CD4-positive, alpha-beta T cell treated with Interleukin-6 for 4 hours (primary cell): Measurements from ENCODE around the gene TMEM208.

Experiments used
- DNase-seq: peaks from one replicate; pipeline ENCODE4 v3.0.0-alpha.2; 2020; ENCODE audit warnings: mixed read lengths

The TMEM208 gene

DNA sequence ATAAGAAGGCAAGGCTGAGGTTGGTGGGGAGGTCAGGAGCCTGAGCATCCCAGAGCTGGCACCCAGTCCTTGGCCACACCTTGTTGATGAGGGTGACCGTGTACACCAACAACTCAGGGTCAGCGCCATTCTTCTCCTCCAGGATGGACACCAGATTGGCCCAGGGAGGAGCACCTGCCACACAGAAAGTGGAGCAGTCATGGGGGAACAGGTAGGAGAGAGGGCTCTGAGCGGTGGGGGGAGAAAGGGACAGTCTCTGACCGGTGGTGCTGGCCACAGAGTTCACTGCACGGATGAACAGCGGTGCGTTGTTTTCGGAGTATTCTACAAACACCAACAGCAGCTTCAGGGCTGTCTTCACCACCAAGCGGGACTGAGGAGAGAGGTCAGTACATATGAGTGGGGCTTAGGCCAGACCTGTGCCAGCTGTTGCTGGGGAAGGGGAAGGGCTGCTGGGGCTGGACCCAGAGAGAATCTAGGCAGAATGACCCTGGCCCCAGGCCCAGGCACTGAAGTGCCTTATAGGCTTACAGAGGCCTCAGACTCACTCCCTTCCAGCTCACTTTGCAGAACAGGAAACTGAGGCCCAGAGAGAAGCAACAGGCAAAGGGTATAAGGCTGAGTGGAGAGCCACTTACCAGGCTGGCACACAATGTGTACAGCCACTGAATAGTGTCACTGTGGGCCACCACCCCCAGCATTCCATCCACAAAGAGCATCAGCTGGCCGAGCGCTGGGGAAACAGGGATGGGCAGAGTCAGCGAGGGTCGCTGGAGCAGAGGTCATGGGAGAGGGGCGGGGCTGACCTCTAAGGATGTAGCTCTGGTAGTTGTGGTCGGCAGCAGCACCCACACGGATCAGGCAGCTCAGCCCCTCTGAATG lies 10.7 kb downstream of the TMEM208 start:
- no peak for DNase-seq

DNA sequence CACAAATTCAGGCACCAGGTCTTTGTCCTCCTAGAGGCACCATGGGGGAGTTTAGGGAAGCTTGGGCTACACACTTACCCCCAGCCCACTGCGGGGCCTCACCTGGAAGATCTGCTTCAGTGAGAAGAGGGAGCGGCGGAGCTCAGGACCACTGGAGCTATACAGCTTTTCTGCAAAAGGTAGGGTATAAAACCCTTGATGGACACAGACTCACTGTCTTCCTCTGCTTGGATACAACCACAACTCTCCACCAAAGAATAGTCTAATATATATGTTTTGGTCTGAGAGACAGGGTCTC lies 11.3 kb downstream of the TMEM208 start:
- DNase-seq = no peak

DNA sequence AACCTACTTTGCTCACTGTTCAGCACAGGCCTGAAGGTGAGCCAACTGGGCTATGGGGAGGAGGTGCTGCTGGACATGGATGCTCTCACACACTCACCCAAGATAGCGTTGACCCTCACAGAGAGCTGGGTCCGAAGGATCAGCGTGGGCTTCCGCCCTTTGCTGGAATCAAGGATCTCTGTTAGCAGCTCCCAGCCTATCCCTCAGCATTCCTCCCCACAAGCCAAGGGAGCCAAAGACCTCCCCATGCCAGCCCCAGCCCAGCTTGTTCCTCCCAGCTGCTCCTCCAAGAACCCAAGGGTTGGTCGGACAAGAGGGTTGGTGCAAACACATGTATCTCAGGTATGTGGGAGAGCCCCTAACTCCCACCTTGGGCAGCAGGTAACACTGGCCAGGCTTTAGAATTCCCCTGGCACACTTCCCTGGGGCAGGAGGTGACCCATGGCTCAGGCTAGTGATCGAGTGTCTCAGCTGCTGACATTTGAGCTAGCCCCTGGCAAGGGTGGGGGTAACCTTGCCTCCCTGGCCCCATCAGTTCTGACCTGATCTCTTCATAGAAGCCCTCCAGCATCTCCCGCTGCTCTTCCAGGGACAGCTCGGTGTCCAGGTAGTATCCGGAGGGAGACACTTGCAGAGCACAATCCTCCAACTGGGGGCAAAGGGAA lies 12.0 kb downstream of the TMEM208 start:
- no peak for DNase-seq

DNA sequence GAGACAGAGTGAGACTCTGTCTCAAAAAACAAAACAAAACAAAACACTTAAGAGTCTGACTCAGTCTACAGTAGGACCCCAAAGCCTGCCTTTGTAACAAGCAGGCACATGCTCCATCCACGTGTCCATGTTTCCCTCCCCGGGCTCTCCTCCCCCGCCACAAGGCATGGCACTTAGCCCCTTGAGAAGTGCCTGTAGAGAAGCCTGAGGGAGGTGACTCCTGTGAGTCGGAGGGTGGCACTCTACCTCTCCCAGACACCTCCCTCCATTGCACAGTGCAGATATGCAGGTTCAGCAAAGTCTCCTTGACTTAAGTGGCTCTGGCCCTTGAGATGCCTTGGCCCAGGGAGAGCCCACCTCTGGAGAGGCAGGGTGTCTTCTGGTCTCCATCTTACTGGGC lies 13.6 kb downstream of the TMEM208 start:
- no peak for DNase-seq

DNA sequence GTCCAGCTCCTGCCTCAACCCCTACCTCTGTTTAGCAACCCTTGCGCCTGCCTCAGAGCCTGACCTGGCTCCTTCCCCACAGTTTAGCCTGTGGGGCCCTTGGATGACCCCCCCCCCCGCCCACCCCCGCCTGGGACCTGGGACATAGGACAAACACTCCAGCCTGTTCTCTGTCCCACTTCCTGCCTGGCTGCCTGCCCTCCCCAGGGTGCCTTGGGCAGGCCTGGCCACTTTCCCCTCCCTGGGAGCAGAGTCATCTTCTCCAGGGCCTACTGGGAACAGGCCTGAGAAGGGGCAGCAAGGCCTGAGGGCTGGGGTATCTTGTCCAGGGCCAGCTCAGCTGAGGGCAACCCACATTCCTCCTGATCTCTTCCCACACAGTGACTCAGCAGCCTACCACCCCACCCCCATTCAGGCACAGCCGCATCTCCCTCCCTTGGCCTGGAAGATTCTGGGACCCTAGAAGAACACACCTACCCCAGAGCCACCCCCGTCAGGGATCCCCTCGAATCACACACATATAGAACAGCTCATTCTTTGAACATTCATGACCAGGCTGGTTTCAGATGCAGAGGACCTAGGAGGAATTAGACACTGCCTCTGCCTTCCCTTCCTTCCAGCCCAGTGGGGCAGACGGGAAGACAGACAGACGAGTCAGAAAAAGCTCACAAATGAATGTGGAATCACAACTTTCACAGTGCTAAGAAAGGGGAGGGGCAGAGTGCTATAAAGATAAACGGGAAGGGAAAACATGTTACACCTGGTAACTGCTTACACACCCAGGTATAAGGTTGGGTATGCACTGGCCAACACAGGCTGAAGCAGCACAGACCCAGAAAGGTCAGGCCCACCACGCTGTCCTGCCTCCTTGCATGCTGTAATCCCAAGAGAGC lies 14.3 kb downstream of the TMEM208 start:
- DNase-seq = no peak

DNA sequence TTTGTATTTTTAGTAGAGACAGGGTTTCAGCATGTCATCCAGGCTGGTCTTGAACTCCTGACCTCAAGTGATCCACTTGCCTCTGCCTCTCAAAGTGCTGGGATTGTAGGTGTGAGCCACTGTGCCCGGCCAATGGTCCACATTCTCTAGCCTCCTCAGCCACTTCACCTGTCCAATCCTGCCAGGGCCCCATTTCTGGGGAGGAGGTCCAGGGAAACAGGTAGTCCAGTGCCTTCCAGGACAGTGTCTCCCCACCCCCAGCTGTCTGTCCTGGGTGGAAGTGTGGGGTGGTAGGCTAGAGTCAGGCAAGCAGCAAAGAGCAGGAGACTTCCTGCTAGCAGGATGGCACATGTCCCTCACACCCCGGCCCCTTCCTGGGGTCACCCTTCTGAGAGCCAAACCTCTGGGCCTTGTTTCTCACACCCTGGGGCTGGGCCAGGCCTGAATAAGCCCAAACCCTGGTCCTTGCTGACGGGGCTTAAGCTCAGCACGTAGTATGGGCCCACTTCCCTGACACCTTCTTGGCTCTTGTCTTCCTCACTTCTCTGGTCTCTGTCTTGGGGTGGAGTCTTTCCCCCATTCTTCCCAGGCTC lies 15.3 kb downstream of the TMEM208 start:
- no peak for DNase-seq

DNA sequence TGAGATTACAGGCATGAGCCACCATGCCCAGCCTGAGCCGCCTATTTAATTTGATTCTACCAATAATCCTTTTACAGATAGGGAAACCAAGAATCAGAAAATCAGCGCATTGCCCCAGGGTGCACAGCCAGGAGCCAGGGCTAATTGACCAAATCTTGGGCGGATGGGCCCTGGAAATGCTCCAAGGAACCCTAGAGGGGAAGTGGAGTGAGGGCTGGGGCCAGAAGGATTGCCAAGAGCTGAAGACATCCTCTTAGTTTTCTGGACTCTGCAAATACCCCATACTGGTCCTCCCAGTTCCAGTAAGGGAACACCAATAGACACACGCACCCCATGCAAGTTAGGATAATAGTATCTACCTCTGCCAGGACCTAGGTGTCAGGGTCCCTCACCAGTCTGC lies 16.6 kb downstream of the TMEM208 start:
- DNase-seq = no peak

DNA sequence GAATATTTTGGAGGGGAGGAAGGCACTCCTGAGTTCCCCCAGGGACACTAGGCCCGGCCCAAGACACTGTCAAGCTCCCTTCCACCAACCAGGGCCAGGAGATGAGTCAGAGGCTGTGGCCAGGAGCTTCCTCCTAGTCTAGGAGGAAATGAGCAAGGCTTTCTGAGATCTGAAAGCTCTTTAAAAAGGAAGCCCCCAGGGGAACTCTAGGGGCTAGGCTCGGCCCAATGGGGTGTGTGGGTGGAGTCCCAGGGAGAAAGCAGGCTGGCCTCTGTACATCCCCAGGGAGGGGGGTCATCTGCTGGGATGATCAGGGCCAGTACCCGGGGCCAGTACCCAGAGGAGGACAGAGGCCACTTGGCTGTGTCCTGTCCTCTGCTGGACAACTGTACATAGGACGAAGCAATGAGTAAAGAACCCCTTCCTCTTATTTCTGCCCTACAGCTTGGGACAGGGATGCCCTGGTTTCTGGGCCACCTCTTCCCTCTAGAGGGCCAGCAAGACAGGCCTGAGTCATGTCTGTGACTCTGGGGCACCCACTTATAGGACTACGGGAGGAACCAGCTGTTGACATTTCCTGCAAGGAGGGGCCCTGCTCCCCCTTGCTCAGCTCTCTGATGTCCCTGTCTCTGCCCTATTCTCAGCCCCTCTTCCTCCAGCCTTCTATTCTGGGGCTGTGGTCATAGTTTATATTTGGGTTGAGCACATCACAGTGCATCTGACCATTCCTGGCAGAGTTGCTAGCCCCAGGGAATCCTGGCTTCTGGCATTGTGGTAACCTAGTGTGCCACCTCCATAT lies 17.7 kb downstream of the TMEM208 start:
- DNase-seq = peak; percentile 84

DNA sequence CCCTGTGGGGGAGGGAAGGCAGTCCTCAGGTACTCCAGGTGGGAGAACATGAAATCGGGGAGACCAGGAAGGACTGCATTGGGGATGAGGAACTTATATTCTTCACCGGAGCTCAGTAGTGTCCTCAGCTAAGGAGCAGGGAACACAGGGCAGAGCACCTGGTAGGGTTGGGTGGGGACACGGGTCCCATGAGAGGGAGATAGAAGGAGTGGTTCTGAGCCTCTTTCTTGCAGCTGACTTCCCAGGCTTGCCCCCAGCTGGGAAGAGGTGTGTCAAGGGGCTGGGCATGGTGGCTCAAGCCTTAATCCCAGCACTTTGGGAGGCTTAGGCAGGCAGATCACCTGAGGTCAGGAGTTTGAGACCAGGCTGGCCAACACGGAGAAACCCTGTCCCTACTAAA lies 18.3 kb downstream of the TMEM208 start:
- no peak for DNase-seq

DNA sequence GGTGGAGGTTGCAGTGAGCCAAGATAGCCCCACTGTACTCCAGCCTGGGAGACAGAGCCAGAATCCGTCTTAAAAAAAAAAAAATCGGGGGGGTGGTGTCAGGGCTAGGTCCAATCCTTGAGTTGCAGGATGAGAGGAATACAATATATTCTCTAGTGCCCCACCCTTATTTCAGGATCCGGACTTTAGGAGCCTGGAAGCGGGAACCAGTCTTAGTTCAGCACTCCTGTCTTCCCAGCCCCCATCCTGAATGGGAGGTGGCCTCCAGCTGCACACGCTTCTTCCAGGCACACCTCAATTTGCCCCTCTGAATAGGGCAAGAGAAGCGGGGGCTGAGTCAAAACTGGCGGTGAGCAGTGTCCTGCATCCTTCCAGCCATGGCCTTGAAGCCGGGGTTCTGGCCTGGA lies 18.7 kb downstream of the TMEM208 start:
- no peak for DNase-seq

DNA sequence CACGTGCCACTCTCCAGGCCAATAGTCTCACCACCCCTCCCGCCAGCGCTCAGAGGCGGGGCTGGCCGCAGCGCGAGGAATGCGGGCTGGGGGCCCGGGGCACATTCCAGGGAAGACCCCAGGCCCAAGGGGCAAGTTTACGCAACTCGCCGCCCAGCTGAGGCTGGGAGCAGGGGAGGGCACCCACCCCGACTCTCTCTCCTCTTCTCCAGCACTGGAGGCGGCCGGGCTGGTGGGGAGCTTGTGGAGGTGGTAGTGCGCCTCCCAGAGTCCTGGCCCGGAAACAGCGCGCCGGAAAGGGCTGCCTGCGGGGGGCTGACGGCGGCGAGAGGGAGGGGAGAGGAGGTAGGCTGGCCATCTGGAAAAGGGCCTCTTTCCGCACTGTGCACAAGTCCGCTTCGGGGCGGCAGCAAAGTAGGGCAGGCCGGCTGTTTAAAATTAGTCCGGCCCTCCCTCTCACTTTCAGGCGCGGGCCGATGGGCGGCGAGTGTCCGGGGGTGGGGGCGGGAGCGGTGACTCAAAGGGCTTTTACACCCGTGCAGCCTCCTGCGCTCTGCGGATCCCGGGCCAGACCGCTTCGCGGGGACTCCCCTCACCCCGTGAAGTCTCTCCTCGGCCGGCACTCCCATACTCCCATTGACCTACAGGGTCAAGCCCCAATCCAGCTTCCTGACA lies 19.3 kb downstream of the TMEM208 start:
- peak; percentile 45 for DNase-seq

DNA sequence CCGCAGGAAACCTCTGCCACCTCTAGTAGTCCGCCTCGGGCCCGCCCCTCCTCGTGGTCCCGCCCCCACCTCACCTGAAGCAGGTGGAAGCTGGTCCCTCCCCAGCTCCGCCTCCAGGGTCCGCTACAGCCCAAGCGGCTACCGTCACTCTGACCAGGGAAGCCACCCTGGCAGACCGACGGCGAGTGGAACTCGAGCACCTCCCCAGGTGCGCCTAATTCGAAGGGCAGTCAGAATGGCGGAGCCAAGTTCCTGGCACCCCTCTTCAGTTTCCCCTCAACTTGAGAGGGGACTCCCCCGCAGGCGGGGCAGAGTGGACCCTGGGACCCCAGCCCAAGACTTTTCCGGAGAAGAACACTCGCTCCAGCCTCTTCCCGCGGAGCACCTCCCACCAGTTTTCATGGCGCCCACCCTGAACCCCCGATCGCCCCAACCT lies 19.8 kb downstream of the TMEM208 start:
- DNase-seq = peak; percentile 67

DNA sequence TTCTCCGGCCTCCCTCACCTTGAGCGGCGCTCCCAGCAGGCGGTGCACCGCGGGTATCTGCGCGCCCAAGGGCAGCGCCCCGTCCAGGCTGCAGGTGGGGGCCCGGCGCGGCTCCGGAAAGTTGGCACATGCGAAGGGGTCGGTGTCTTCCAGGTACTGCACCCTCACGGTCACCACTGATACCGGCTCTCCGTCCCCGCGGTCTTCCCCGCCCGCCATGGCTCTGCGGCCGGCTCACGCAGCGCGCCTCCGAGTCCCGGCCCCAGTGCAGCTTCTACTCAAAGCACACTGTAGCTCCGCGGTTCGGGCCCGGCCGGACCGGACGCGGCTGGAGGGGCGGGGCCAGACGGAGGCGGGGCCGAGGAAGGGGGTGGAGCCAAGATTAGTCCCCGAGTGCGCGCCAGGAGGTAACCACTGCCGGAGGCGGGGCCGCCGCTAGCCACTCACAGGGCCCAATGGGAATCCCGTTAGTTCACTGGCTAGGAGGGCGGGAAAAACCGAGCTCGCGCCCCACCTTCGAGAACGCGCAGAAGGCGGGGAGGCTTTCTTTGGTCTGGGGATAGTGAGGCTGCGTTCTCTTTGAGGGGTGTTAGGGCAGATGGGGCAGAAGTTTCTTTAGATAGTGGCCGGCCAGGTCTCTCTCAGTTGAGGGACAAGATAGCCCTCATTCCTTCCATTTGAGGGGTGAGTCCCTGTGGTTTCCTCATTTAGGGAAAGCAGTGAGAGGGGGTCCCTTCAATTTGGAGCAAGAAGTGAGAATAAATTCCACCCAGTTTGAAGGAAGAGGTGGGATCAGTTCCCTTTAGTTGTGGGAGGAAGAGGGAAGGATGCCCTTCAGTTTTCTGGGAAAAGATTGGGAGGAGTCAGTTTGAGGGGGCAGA lies 20.5 kb downstream of the TMEM208 start, which contains the start of gene FHOD1:
FHOD1 (minus strand) TSS at position 290 of the 881 bp plus-strand sequence; CDS start at position 219, 71 bp downstream.
- DNase-seq = peak; percentile 98

DNA sequence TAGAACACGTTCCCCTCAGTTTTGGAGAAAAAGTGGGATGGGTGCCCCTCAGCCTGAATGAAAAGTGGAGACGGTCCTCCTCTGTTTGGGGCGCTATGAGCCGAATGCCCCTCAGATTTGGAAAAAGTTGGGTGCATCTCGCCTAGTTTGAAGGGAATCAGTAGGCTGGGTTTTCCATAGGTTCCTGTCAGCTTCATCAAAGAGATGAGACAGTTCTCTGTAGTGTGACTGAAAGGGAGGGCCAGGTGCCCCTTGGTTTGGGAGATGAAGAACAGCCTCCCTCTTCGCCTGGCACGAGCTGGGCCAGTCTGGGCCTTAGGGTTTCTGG lies 21.1 kb downstream of the TMEM208 start:
- no peak for DNase-seq

DNA sequence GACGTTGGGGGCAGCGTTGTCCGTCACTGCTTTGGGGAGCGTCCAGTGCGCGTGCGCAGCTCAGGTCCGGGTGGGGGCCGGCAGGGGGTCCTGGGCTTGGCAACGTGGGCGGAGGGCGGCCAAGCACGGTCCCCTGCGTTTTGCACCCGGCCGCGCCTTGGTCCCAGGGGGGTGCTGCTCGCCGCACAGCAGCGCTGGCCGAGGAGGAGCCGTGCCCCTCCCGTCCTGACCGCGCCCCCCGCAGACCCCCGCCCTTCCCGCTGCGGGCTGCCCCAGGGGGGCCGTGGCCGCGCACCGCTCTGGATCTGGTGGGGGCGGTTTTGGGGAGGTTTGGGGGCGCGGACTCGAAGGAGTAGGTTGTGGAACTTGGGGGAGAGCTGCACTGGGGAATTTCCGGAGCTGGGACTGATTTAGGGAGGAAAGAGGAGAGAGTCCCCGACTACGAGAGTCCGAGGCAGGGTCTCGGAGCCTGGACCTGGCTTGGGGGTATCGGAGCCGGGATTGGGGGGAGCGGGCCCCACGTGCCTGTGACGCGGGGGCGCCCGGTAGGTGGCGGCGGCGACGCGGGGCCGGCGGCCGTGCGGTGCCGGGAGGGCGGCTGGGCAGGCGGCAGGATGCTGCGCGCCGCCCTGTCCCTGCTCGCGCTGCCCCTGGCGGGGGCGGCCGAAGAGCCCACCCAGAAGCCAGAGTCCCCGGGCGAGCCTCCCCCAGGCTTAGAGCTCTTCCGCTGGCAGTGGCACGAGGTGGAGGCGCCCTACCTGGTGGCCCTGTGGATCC lies 21.7 kb downstream of the TMEM208 start, which contains the start of gene SLC9A5:
SLC9A5 (plus strand) TSS at position 579 of the 777 bp plus-strand sequence; CDS start at position 615, 36 bp downstream.
- peak; percentile 39 for DNase-seq

DNA sequence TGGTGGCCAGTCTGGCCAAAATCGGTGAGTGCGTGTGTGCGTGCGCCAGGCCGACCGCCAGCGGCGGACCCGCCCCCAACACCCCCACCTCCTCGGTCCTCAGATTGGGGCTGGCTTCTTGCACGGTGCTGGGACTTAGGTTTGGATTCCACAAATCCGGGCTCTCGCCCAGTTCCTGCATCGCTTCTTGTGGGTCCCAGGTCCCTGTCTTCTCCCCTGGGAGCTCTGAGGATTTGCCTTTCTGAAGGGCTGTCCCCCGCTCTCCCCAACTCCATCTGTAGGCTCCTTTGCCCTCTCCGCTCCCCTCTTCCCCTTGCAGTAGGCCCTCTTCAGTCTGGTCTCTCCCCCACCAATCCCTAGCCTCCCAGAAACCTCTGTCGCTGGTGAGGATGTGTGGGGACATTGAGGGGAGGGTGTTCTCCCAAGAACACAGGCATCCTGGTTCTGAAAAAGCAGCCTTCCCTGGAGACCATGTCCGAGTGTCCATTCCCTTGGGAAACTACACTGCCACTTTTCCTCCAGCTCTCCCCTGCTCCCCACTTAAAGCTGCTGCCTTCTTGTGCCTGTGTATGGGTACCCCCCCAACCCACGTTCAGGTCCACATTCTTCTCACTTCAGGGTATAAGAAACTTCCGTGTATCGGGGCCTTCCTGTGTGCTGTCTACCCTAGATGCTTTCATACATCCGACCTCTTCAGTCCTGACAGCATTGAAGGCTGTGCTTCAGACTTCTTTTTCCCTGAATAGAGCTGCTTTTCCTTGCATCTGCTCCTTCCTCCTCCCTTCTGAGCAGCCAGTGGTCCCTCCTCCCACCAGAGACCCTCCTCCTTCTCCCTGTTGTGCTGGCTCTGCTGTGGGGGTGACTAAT lies 22.5 kb downstream of the TMEM208 start:
- DNase-seq = no peak

DNA sequence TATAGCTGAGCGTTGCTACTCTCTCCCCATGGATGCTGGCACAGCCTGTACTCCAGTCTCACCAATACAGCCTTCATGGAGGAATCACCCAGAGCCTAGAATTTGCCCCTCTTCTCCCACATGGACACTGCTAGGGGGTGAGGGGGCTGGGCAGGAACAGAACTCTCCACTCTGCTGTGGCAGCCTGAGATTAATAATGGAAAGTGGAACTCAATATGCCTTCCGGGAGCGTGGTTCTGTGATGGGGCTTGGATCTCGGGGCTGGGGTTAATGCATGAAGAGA lies 23.1 kb downstream of the TMEM208 start:
- DNase-seq = no peak

DNA sequence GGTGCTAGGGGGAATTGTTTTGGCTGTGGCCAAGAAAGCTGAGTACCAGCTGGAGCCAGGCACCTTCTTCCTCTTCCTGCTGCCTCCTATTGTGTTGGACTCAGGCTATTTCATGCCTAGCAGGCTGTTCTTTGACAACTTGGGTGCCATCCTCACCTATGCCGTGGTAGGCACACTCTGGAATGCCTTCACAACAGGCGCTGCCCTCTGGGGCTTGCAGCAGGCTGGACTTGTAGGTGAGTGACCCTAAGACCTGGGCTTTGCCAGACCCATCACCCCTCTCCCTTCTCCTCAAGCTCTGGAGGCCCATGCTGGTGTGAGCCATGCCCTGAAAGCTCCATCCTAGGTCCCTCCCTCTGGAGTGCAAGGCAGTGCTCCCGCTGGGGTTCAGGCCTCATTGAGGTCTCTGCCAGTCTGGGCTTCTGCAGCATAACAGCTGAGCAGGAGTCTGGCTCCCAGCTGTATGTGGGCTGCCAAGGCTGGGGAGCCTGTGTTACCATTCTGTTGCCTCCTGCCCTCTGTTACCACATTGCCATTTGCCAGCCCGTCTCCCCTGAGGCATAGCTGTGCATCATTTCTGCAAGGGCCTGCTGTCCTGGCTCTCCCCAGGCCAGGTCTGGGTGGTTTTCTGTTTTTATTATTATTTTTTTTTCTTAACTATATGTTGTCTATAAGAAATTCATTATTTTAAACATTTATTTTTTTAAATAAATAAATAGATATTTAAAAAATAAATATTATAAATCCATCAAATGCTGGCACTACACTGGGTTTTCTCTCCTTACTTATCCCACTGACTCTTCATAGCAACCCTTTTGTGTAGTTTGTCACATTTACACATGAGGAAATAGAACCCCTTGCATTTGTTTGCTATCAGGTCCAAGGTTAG lies 25.9 kb downstream of the TMEM208 start:
- no peak for DNase-seq
